Kidney glomerular epithelial cell (primary cell): ENCODE measurements around the gene MAGEB3.
A peak's percentile ranks its signal among the peaks of the same experiment; 100 is the strongest.

Experiments
- DNase-seq: peaks from one replicate; lab custom pipeline; 2025; lab: John Stamatoyannopoulos, UW

Gene MAGEB3

DNA sequence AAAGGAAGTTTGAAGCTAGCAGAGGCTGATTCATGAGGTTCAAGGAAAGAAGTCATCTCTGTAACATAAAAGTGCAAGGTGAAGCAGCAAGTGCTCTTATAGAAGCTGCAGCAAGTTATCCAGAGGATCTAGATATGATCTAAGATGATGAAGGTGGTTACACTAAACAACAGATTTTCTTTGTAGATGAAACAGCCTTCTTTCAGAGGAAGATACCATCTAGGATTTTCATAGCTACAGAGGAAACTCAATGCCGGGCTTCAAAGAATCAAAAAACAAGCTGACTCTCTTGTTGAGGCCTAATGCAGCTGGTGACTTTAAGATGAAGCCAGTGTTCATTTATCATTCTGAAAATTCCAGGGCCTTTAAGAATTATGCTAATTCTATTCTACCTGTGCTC, 50.0 kb downstream of the MAGEB3 start:
- DNase-seq: no peak

DNA sequence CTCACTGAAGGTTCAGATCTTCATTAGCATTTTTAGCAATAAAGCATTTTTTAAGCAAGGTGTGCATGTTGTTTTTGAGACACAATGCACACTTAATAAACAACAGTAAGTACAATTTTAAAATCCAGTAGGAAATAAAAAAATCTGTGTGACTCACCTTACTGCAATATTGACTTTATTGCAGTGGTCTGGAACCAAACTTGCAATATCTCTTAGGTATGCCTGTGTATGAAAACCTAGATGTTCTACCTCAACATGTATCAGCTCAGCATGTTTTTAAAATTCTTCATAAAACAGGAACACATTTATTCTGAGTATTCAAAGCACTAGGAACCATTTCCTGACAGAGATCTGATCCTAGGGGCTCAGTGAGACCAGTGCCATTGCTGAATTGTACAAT, 52.1 kb downstream of the MAGEB3 start:
- DNase-seq: no peak

GRCh38 chrX:30283456-30284200, 53.2 kb downstream of the MAGEB3 start:
- peak; percentile 84 for DNase-seq
